Neural cell (in vitro differentiated cells): ENCODE data around the gene DSCAM. TPM values are rescaled to one million over a fixed set of nuclear protein-coding genes. Genes with fewer than 3 reads are reported as not detected.

Experiments
- H2AFZ ChIP-seq: fragments of 200-600, 300-800 bp; sonication (generic), shearing (Covaris generic); 2 replicates; pipeline ENCODE4 v1.6.0; 2014; ENCODE audit warnings: low read depth, mild to moderate bottlenecking, antibody characterized with exemption, low read length, moderate library complexity
- H3F3A ChIP-seq: fragments of 200-600 bp; shearing (Covaris generic); 2 replicates; pipeline ENCODE4 v1.6.1; 2016; ENCODE audit warnings: mild to moderate bottlenecking, moderate library complexity, mixed read lengths, antibody characterized with exemption, low read length; ENCODE audit not compliant: insufficient read depth, poor library complexity, severe bottlenecking
- H3K27ac ChIP-seq: fragments of 200-600, 300-800 bp; sonication (generic), shearing (Covaris generic); 2 replicates; pipeline ENCODE4 v1.5.1; 2014; ENCODE audit warnings: mild to moderate bottlenecking, low read length, moderate library complexity
- H3K27me3 ChIP-seq: fragments of 300-800, 200-600 bp; sonication (generic), shearing (Covaris generic); 2 replicates; pipeline ENCODE4 v1.6.0; 2014; ENCODE audit warnings: mild to moderate bottlenecking, low read depth, low read length, moderate library complexity; ENCODE audit not compliant: insufficient read depth
- H3K36me3 ChIP-seq: fragments of 300-800, 200-600 bp; sonication (generic), shearing (Covaris generic); 2 replicates; pipeline ENCODE4 v1.5.1; 2014; ENCODE audit warnings: mild to moderate bottlenecking, antibody characterized with exemption, low read length, moderate library complexity; ENCODE audit not compliant: insufficient read depth
- H3K4me2 ChIP-seq: fragments of 300-800, 200-600 bp; sonication (generic), shearing (Covaris generic); 2 replicates; pipeline ENCODE4 v1.6.0; 2014; ENCODE audit warnings: mild to moderate bottlenecking, low read length
- H3K4me3 ChIP-seq: fragments of 300-800, 200-600 bp; sonication (generic), shearing (Covaris generic); 2 replicates; pipeline ENCODE4 v1.5.1; 2014; ENCODE audit warnings: mild to moderate bottlenecking, low read length, moderate library complexity
- H3K79me2 ChIP-seq: fragments of 200-600 bp; shearing (Covaris generic); replicated peaks from 2 replicates; pipeline ENCODE4 v1.6.0; 2014; ENCODE audit warnings: mild to moderate bottlenecking, low read length, moderate library complexity; ENCODE audit not compliant: insufficient read depth
- H3K9ac ChIP-seq: fragments of 300-800, 200-600 bp; sonication (generic), shearing (Covaris generic); 2 replicates; pipeline ENCODE4 v1.6.1; 2016; ENCODE audit warnings: mild to moderate bottlenecking, low read length, mixed read lengths
- H3K9me2 ChIP-seq: fragments of 200-600 bp; shearing (Covaris generic); 2 replicates; pipeline ENCODE4 v1.6.1; 2016; ENCODE audit warnings: mild to moderate bottlenecking, low read length, mixed read lengths; ENCODE audit not compliant: insufficient read depth
- H3K9me3 ChIP-seq: fragments of 200-600, 300-800 bp; sonication (generic), shearing (Covaris generic); 2 replicates; pipeline ENCODE4 v1.6.1; 2016; ENCODE audit warnings: mild to moderate bottlenecking, mixed run types, low read length, moderate library complexity, mixed read lengths
- H4K20me1 ChIP-seq: fragments of 200-600 bp; shearing (Covaris generic); 2 replicates; pipeline ENCODE4 v1.6.1; 2016; ENCODE audit warnings: mild to moderate bottlenecking, mixed run types; ENCODE audit not compliant: insufficient read depth
- EP300 ChIP-seq: fragments of 450-650 bp; conservative IDR thresholded peaks from 2 replicates; pipeline ENCODE4 v1.6.1; 2014; ENCODE audit warnings: antibody characterized with exemption, mild to moderate bottlenecking, moderate library complexity; ENCODE audit not compliant: poor library complexity, severe bottlenecking
- EZH2 ChIP-seq: fragments of 200-600, 300-800 bp; shearing (Covaris generic), sonication (generic); IDR thresholded peaks from 2 replicates; pipeline ENCODE4 v1.6.1; 2014; ENCODE audit warnings: antibody characterized with exemption, low read length, borderline replicate concordance, mild to moderate bottlenecking; ENCODE audit not compliant: insufficient read depth, poor library complexity, severe bottlenecking
- MXI1 ChIP-seq: fragments of 450-650 bp; conservative IDR thresholded peaks from 2 replicates; pipeline ENCODE4 v1.6.1; 2014; ENCODE audit warnings: antibody characterized with exemption, mild to moderate bottlenecking; ENCODE audit not compliant: poor library complexity, severe bottlenecking
- POLR2AphosphoS5 ChIP-seq: IDR thresholded peaks from 2 replicates; pipeline ENCODE4 v1.6.1; 2012
- RAD21 ChIP-seq: fragments of 450-650 bp; conservative IDR thresholded peaks from 2 replicates; pipeline ENCODE4 v1.6.1; 2014; ENCODE audit warnings: antibody characterized with exemption, mild to moderate bottlenecking, moderate library complexity
- SMC3 ChIP-seq: fragments of 450-650 bp; conservative IDR thresholded peaks from 2 replicates; pipeline ENCODE4 v1.6.1; 2014; ENCODE audit warnings: antibody characterized with exemption, mild to moderate bottlenecking, moderate library complexity; ENCODE audit not compliant: poor library complexity
- TAF1 ChIP-seq: IDR thresholded peaks from 2 replicates; pipeline ENCODE4 v1.6.1; 2012; ENCODE audit warnings: low read depth
- polyA plus RNA-seq: library from polyadenylated mRNA; depleted of rRNA; stranded (reverse); fragments of >200 nt; gene quantifications from 2 replicates; pipeline ENCODE4 v1.2.3, GENCODE V29; 2014
- TF ChIP-seq, protein P1 (sequence below): fragments of 450-650 bp; IDR thresholded peaks from 2 replicates; pipeline ENCODE4 v1.5.1; 2014; ENCODE audit warnings: antibody characterized with exemption, mild to moderate bottlenecking, moderate library complexity; ENCODE audit not compliant: poor library complexity, severe bottlenecking
- TF ChIP-seq, protein P2 (sequence below): IDR thresholded peaks from 2 replicates; pipeline ENCODE4 v1.6.1; 2012; ENCODE audit warnings: borderline replicate concordance

Gene DSCAM
- polyA plus RNA-seq, 1 donor from 2014 or later, result 5.3 TPM

- H3K9ac ChIP-seq, result no peak overlapping the region
- no peak overlapping the region for H3K4me3 ChIP-seq
- no peaks in the 10 kb centered on the region for H3K9me2 ChIP-seq
- no peak overlapping the region for H2AFZ ChIP-seq
- peaks cover 4% of the 10 kb centered on the region for H3K36me3 ChIP-seq
- no peaks in the 10 kb centered on the region for H3K27me3 ChIP-seq
- H3K9me3 ChIP-seq, result no peaks in the 10 kb centered on the region
- no peak overlapping the region for H3K27ac ChIP-seq
- H4K20me1 ChIP-seq, result no peaks in the 10 kb centered on the region
- no peaks in the 10 kb centered on the region for H3F3A ChIP-seq
- TF ChIP-seq, protein P1, sequence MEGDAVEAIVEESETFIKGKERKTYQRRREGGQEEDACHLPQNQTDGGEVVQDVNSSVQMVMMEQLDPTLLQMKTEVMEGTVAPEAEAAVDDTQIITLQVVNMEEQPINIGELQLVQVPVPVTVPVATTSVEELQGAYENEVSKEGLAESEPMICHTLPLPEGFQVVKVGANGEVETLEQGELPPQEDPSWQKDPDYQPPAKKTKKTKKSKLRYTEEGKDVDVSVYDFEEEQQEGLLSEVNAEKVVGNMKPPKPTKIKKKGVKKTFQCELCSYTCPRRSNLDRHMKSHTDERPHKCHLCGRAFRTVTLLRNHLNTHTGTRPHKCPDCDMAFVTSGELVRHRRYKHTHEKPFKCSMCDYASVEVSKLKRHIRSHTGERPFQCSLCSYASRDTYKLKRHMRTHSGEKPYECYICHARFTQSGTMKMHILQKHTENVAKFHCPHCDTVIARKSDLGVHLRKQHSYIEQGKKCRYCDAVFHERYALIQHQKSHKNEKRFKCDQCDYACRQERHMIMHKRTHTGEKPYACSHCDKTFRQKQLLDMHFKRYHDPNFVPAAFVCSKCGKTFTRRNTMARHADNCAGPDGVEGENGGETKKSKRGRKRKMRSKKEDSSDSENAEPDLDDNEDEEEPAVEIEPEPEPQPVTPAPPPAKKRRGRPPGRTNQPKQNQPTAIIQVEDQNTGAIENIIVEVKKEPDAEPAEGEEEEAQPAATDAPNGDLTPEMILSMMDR, result no peak
- no peak for TF ChIP-seq POLR2AphosphoS5
- TF ChIP-seq EP300, result no peak
- no peak for TF ChIP-seq MXI1
- no peak for TF ChIP-seq TAF1
- TF ChIP-seq, protein P2, sequence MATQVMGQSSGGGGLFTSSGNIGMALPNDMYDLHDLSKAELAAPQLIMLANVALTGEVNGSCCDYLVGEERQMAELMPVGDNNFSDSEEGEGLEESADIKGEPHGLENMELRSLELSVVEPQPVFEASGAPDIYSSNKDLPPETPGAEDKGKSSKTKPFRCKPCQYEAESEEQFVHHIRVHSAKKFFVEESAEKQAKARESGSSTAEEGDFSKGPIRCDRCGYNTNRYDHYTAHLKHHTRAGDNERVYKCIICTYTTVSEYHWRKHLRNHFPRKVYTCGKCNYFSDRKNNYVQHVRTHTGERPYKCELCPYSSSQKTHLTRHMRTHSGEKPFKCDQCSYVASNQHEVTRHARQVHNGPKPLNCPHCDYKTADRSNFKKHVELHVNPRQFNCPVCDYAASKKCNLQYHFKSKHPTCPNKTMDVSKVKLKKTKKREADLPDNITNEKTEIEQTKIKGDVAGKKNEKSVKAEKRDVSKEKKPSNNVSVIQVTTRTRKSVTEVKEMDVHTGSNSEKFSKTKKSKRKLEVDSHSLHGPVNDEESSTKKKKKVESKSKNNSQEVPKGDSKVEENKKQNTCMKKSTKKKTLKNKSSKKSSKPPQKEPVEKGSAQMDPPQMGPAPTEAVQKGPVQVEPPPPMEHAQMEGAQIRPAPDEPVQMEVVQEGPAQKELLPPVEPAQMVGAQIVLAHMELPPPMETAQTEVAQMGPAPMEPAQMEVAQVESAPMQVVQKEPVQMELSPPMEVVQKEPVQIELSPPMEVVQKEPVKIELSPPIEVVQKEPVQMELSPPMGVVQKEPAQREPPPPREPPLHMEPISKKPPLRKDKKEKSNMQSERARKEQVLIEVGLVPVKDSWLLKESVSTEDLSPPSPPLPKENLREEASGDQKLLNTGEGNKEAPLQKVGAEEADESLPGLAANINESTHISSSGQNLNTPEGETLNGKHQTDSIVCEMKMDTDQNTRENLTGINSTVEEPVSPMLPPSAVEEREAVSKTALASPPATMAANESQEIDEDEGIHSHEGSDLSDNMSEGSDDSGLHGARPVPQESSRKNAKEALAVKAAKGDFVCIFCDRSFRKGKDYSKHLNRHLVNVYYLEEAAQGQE, result no peak
- no peak for TF ChIP-seq EZH2
- no peak for TF ChIP-seq SMC3
- no peak for TF ChIP-seq RAD21
- H3K4me2 ChIP-seq, result no peak overlapping the region
- H3K79me2 ChIP-seq, result no peaks in the 10 kb centered on the region
Observed at GRCh38 chr21:40689840-40690360, 157.1 kb downstream of the DSCAM start.

DNA sequence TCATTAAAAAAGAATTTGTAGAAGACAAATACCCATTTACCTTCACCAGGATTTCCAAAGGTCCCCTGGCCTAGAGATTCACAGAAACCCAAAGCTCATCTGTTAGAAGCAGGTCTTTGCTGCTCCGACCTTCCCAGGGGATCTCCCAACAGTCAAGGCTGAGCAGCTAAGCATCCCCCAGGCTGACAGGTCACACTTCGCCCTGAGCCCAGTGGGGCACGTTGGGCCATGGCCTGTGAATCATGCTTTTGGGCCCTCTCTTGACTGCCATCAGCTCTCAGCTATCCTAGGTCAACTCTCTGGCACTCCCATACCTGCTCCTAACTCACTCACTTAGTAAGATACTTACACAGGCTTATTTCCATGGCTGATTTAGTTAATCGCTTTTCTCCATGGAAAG lies 157.7 kb downstream of the DSCAM start:
- no peak for TF ChIP-seq EZH2
- no peak for TF ChIP-seq TAF1
- no peak for TF ChIP-seq MXI1
- TF ChIP-seq SMC3, result no peak
- TF ChIP-seq, protein P1, result no peak
- TF ChIP-seq EP300, result no peak
- TF ChIP-seq, protein P2, result no peak
- no peaks in the 10 kb centered on the region for H3F3A ChIP-seq

More for the DNA sequence above, 157.7 kb downstream of the DSCAM start:
- Histone ChIP-seq H3K9me3 (no peaks in the 10 kb centered on the region), H3K27me3 (no peaks in the 10 kb centered on the region), H3K27ac (no peak overlapping the region), H3K36me3 (peaks cover 4% of the 10 kb centered on the region), H3K9ac (no peak overlapping the region), H2AFZ (no peak overlapping the region), H3K4me3 (no peak overlapping the region), H4K20me1 (no peaks in the 10 kb centered on the region), H3K9me2 (no peaks in the 10 kb centered on the region), H3K4me2 (no peak overlapping the region), H3K79me2 (no peaks in the 10 kb centered on the region)
